Erythroblast (primary cell): ENCODE results near the gene NT5C3A.

Source experiments
- GATA1 ChIP-seq: IDR thresholded peaks from 2 replicates; pipeline ENCODE4 v1.6.1; 2011; ENCODE audit warnings: low read depth, mild to moderate bottlenecking, control low read depth, low read length, moderate library complexity
- POLR2A ChIP-seq: IDR thresholded peaks from 2 replicates; pipeline ENCODE4 v1.6.1; 2011; ENCODE audit warnings: mild to moderate bottlenecking, low read length

DNA sequence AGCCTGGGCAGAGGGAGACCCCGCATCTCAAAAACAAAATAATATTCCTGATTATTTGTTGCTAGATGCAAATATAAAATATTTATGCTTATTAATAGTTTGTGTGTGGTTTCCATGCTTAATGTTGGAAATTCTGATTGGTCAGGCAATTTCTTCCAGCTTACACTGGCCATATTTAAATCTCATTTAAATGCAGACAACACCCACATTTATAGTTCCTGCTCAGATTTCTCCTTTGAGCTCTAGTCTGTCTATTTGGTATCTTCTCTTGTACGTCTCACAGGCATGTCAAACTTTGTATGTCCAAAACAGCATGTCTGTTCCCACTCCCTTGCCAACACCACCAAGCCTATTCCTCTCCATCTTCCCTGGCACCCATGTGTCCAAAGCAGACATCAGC is 52.8 kb downstream of the NT5C3A start:
- TF ChIP-seq POLR2A (no peak), GATA1 (no peak)
